Neural crest cell (in vitro differentiated cells): ENCODE measurements around the gene PDLIM7. TPM values are rescaled to one million over a fixed set of nuclear protein-coding genes. Genes with fewer than 3 reads are reported as not detected.

ENCODE experiments used
- DNase-seq: peaks from one replicate; pipeline ENCODE4 v3.0.0; 2021; ENCODE audit warnings: low read depth, mixed read lengths, low spot score
- H3K27ac Mint-ChIP-seq: one replicate; pipeline ENCODE4 v1.8.0; 2021; ENCODE audit warnings: mild to moderate bottlenecking, mixed read lengths; ENCODE audit not compliant: unreplicated experiment
- H3K27me3 Mint-ChIP-seq: 2 replicates; pipeline ENCODE4 v1.8.0; 2021; ENCODE audit warnings: low read depth, mild to moderate bottlenecking, mixed read lengths
- H3K36me3 Mint-ChIP-seq: 2 replicates; pipeline ENCODE4 v1.8.0; 2021; ENCODE audit warnings: low read depth, mild to moderate bottlenecking, mixed read lengths
- H3K4me1 Mint-ChIP-seq: 2 replicates; pipeline ENCODE4 v1.8.0; 2021; ENCODE audit warnings: mixed read lengths
- H3K4me3 Mint-ChIP-seq: one replicate; pipeline ENCODE4 v1.8.0; 2021; ENCODE audit warnings: mild to moderate bottlenecking, mixed read lengths
- H3K9me3 Mint-ChIP-seq: 2 replicates; pipeline ENCODE4 v1.8.0; 2021; ENCODE audit warnings: mixed read lengths
- CTCF ChIP-seq: fragments of 200-600 bp; sonication (generic); conservative IDR thresholded peaks from 2 replicates; pipeline ENCODE4 v1.5.0; 2021; ENCODE audit warnings: antibody characterized with exemption, mild to moderate bottlenecking
- total RNA-seq: library from RNA; stranded (reverse); gene quantifications from 2 replicates; pipeline ENCODE4 v1.2.1, GENCODE V29; 2021

PDLIM7 gene
- total RNA-seq, 1 donor from 2014 or later = 147 TPM

- peaks cover 60% of the 10 kb centered on the region for H3K27me3 Mint-ChIP-seq
Observed at GRCh38 chr5:177448244-177448950, 49.0 kb downstream of the PDLIM7 start.

GRCh38 chr5:177447611-177448243, 49.7 kb downstream of the PDLIM7 start:
- peaks cover 55% of the 10 kb centered on the region for H3K4me1 Mint-ChIP-seq
- H3K36me3 Mint-ChIP-seq = peaks cover 6% of the 10 kb centered on the region
- peak; percentile 58 for DNase-seq
- no peaks in the 10 kb centered on the region for H3K9me3 Mint-ChIP-seq
- H3K27me3 Mint-ChIP-seq = peaks cover 53% of the 10 kb centered on the region
- no peak for TF ChIP-seq CTCF
- H3K27ac Mint-ChIP-seq = peak overlapping the region; percentile 81
- H3K4me3 Mint-ChIP-seq = peak overlapping the region; percentile 93

More at GRCh38 chr5:177448244-177448950, 49.0 kb downstream of the PDLIM7 start:
- no peak for DNase-seq
- no peak for TF ChIP-seq CTCF
- H3K36me3 Mint-ChIP-seq = peaks cover 6% of the 10 kb centered on the region
- peak overlapping the region; percentile 93 for H3K4me3 Mint-ChIP-seq
- H3K9me3 Mint-ChIP-seq = no peaks in the 10 kb centered on the region
- H3K27ac Mint-ChIP-seq = peak overlapping the region; percentile 63
- peaks cover 62% of the 10 kb centered on the region for H3K4me1 Mint-ChIP-seq

GRCh38 chr5:177447066-177447610, 50.3 kb downstream of the PDLIM7 start:
- peak; percentile 70 for DNase-seq
- peak overlapping the region; percentile 93 for H3K4me3 Mint-ChIP-seq
- H3K36me3 Mint-ChIP-seq = peaks cover 6% of the 10 kb centered on the region
- peaks cover 55% of the 10 kb centered on the region for H3K4me1 Mint-ChIP-seq
- no peaks in the 10 kb centered on the region for H3K9me3 Mint-ChIP-seq
- H3K27me3 Mint-ChIP-seq = peaks cover 51% of the 10 kb centered on the region
- no peak for TF ChIP-seq CTCF
- no peak overlapping the region for H3K27ac Mint-ChIP-seq

GRCh38 chr5:177446200-177447065, 51.0 kb downstream of the PDLIM7 start, which contains the start of gene PRR7:
Gene PRR7, plus strand, starts transcription at chr5:177446814. Its CDS starts 8,254 bp downstream, at chr5:177455068.
- TF ChIP-seq CTCF = peak; percentile 22
- Mint-ChIP-seq H3K4me1 (peaks cover 58% of the 10 kb centered on the region), H3K27me3 (peaks cover 47% of the 10 kb centered on the region), H3K36me3 (peaks cover 6% of the 10 kb centered on the region), H3K9me3 (no peaks in the 10 kb centered on the region), H3K27ac (peak within 1 kb of the TSS; percentile 81), H3K4me3 (peak within 1 kb of the TSS; percentile 93)
- DNase-seq = peak; percentile 58

DNA sequence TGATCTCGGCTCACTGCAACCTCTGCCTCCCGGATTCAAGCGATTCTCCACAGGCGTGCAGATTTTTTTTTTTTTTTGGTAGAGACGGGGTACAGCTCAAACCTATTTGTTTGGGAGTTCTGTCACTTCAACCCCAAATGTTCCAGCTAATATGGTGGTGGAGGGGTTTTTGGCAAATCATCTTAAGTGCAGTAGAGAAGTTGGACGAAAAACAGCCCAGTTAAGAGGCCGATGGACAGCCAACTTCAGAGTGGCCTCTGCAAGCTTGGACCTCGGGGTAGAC, 51.5 kb downstream of the PDLIM7 start:
- Mint-ChIP-seq H3K4me3 (peak overlapping the region; percentile 88), H3K27ac (peak overlapping the region; percentile 13), H3K36me3 (peaks cover 5% of the 10 kb centered on the region), H3K4me1 (peaks cover 56% of the 10 kb centered on the region), H3K9me3 (no peaks in the 10 kb centered on the region), H3K27me3 (peaks cover 45% of the 10 kb centered on the region)
- no peak for TF ChIP-seq CTCF
- DNase-seq = no peak
